H1 (cell line): ENCODE results near the gene SNX20. TPM values are rescaled to one million over a fixed set of nuclear protein-coding genes. Genes with fewer than 3 reads are reported as not detected.

Source experiments
- CTCF ChIA-PET: fragments of 300-600 bp; sonication (Branson Sonifier 250); formaldehyde crosslinking; loops from one replicate; lab custom pipeline; 2021; ENCODE audit not compliant: partially characterized antibody; lab: Charles Lee
- POLR2A ChIA-PET: fragments of 300-600 bp; sonication (Branson Sonifier 250); formaldehyde crosslinking; loops from one replicate; lab custom pipeline; 2021; ENCODE audit warnings: inconsistent platforms; ENCODE audit not compliant: partially characterized antibody; lab: Charles Lee
- DNase-seq, 2 experiments: peaks; one replicate each; pipeline versions ENCODE4 v3.0.0 to v3.0.0-alpha.2; 2010 to 2022; ENCODE audit warnings: low spot score in 2 of 2, low read depth in 1 of 2, mixed read lengths in 1 of 2
- FAIRE-seq: peaks from 2 replicates; lab custom pipeline; 2011; peaks lifted over from hg19 to GRCh38; lab: Jason Lieb, UNC
- H2AFZ ChIP-seq: 2 replicates; pipeline ENCODE4 v1.8.1; 2012; ENCODE audit warnings: low read length, inconsistent platforms
- H2AK5ac ChIP-seq: 2 replicates; pipeline ENCODE4 v1.6.1; 2013; ENCODE audit warnings: low read depth, low read length
- H2BK120ac ChIP-seq: replicated peaks from 2 replicates; pipeline ENCODE3; 2013; ENCODE audit warnings: low read depth, low read length, inconsistent platforms
- H2BK12ac ChIP-seq: 2 replicates; pipeline ENCODE4 v1.6.1; 2013; ENCODE audit warnings: low read depth, low read length
- H2BK15ac ChIP-seq: 2 replicates; pipeline ENCODE4 v1.6.1; 2013; ENCODE audit warnings: low read length
- H2BK20ac ChIP-seq: 2 replicates; pipeline ENCODE4 v1.6.1; 2013; ENCODE audit warnings: low read length
- H2BK5ac ChIP-seq: 2 replicates; pipeline ENCODE4 v1.6.1; 2013; ENCODE audit warnings: low read depth, low read length
- H3K14ac ChIP-seq: 2 replicates; pipeline ENCODE4 v1.6.1; 2013; ENCODE audit warnings: inconsistent platforms; ENCODE audit not compliant: insufficient read length
- H3K18ac ChIP-seq: 2 replicates; pipeline ENCODE4 v1.6.1; 2013; ENCODE audit warnings: low read length; ENCODE audit errors: extremely low read depth
- H3K23ac ChIP-seq: 2 replicates; pipeline ENCODE4 v1.6.1; 2013; ENCODE audit warnings: inconsistent platforms; ENCODE audit not compliant: insufficient read length
- H3K23me2 ChIP-seq: 2 replicates; pipeline ENCODE4 v1.6.1; 2013; ENCODE audit warnings: low read depth, low read length
- H3K27ac ChIP-seq: 2 replicates; pipeline ENCODE4 v1.6.1; 2011; ENCODE audit warnings: low read depth, low read length, inconsistent platforms
- H3K27me3 ChIP-seq, 4 experiments: replicated peaks in 1 of 4; 1 replicate in 1 of 4; 2 replicates in 3 of 4; pipeline versions ENCODE4 v1.6.1 to v1.8.1; 2011 to 2013; ENCODE audit warnings: low read length in 3 of 4, mild to moderate bottlenecking in 3 of 4, inconsistent platforms in 2 of 4, mixed read lengths in 2 of 4, moderate library complexity in 1 of 4; ENCODE audit not compliant: control insufficient read depth in 3 of 4, insufficient read depth in 3 of 4; ENCODE audit errors: extremely low read depth in 1 of 4
- H3K36me3 ChIP-seq, 4 experiments: 2 replicates each; pipeline versions ENCODE4 v1.6.1 to v1.8.1; 2011 to 2013; ENCODE audit warnings: mild to moderate bottlenecking in 4 of 4, low read length in 3 of 4, moderate library complexity in 2 of 4, control low read depth in 1 of 4, inconsistent platforms in 1 of 4; ENCODE audit not compliant: insufficient read depth in 4 of 4, control insufficient read depth in 2 of 4
- H3K4ac ChIP-seq: replicated peaks from 2 replicates; pipeline ENCODE3; 2013; ENCODE audit warnings: low read length, low read depth, mixed read lengths, inconsistent platforms; ENCODE audit not compliant: insufficient read length
- H3K4me1 ChIP-seq, 4 experiments: replicated peaks in 1 of 4; 1 replicate in 1 of 4; 2 replicates in 3 of 4; pipeline versions ENCODE4 v1.6.1 to v1.8.1; 2011 to 2013; ENCODE audit warnings: low read length in 3 of 4, inconsistent platforms in 2 of 4, mixed read lengths in 1 of 4; ENCODE audit not compliant: insufficient read depth in 4 of 4, control insufficient read depth in 3 of 4
- H3K4me2 ChIP-seq, 2 experiments: 2 replicates each; pipeline versions ENCODE4 v1.6.1 to v1.8.1; 2011 to 2013; ENCODE audit warnings: low read depth in 2 of 2, low read length in 2 of 2, control low read depth in 1 of 2, inconsistent platforms in 1 of 2, mild to moderate bottlenecking in 1 of 2; ENCODE audit not compliant: insufficient read depth in 1 of 2
- H3K4me3 ChIP-seq, 4 experiments: fragments of 200-600, 300-600 bp in 1 of 4; sonication (generic), shearing (Covaris generic), sonication (Bioruptor Twin) in 1 of 4; 2 replicates each; pipeline versions ENCODE4 v1.5.1 to v1.8.1; 2011 to 2016; ENCODE audit warnings: low read length in 4 of 4, low read depth in 3 of 4, control low read depth in 2 of 4, inconsistent platforms in 2 of 4, mild to moderate bottlenecking in 2 of 4, mixed read lengths in 1 of 4, moderate library complexity in 1 of 4; ENCODE audit not compliant: insufficient read depth in 2 of 4; ENCODE audit errors: extremely low read depth in 1 of 4
- H3K56ac ChIP-seq: replicated peaks from 2 replicates; pipeline ENCODE3; 2013; ENCODE audit warnings: low read depth, mild to moderate bottlenecking, mixed read lengths, low read length, inconsistent platforms; ENCODE audit not compliant: insufficient read length
- H3K79me1 ChIP-seq: 2 replicates; pipeline ENCODE4 v1.6.1; 2013; ENCODE audit warnings: low read depth, low read length, control low read depth
- H3K79me2 ChIP-seq, 2 experiments: 2 replicates each; pipeline versions ENCODE4 v1.6.1 to v1.8.1; 2012 to 2013; ENCODE audit warnings: low read length in 2 of 2, mild to moderate bottlenecking in 2 of 2, inconsistent platforms in 1 of 2; ENCODE audit not compliant: insufficient read depth in 2 of 2, control insufficient read depth in 1 of 2
- H3K9ac ChIP-seq, 4 experiments: replicated peaks in 1 of 4; 1 replicate in 1 of 4; 2 replicates in 3 of 4; pipeline versions ENCODE4 v1.6.1 to v1.8.1; 2011 to 2013; ENCODE audit warnings: low read depth in 3 of 4, low read length in 3 of 4, control low read depth in 2 of 4, mild to moderate bottlenecking in 2 of 4, moderate library complexity in 2 of 4, inconsistent platforms in 1 of 4; ENCODE audit errors: extremely low read depth in 1 of 4
- H3K9me3 ChIP-seq, 2 experiments: 2 replicates each; pipeline versions ENCODE4 v1.6.1 to v1.8.1; 2012 to 2013; ENCODE audit warnings: mild to moderate bottlenecking in 2 of 2, moderate library complexity in 2 of 2, control low read depth in 1 of 2, inconsistent platforms in 1 of 2, low read depth in 1 of 2, low read length in 1 of 2, mixed read lengths in 1 of 2; ENCODE audit not compliant: insufficient read depth in 2 of 2
- H4K20me1 ChIP-seq, 2 experiments: replicated peaks in 1 of 2; 2 replicates each; pipeline versions ENCODE3 to v1.8.1; 2011 to 2013; ENCODE audit warnings: inconsistent platforms in 2 of 2, low read length in 2 of 2, mild to moderate bottlenecking in 1 of 2; ENCODE audit not compliant: insufficient read depth in 2 of 2, control insufficient read depth in 1 of 2
- H4K5ac ChIP-seq: 2 replicates; pipeline ENCODE4 v1.6.1; 2013; ENCODE audit warnings: low read length, low read depth, mixed read lengths, inconsistent platforms; ENCODE audit not compliant: insufficient read length
- H4K8ac ChIP-seq: 2 replicates; pipeline ENCODE4 v1.8.0; 2013; ENCODE audit warnings: mild to moderate bottlenecking, moderate library complexity, low read length, inconsistent platforms; ENCODE audit not compliant: insufficient read depth; ENCODE audit errors: extremely low read depth
- H4K91ac ChIP-seq: replicated peaks from 2 replicates; pipeline ENCODE3; 2013; ENCODE audit warnings: low read length, mixed read lengths, inconsistent platforms; ENCODE audit not compliant: insufficient read length
- ASH2L ChIP-seq: fragments of 200-600, 300-600 bp; sonication (generic); IDR thresholded peaks from one replicate; pipeline ENCODE4 v1.7.1; 2017; ENCODE audit warnings: low read length
- BCL11A ChIP-seq, 2 experiments: IDR thresholded peaks; one replicate each; pipeline ENCODE4 v1.6.1; 2011; ENCODE audit warnings: low read depth in 2 of 2, low read length in 2 of 2, mild to moderate bottlenecking in 2 of 2
- BRCA1 ChIP-seq: IDR thresholded peaks from 2 replicates; pipeline ENCODE4 v1.6.1; 2012; ENCODE audit warnings: low read depth, low read length, improper control_type of control experiment
- CHD2 ChIP-seq: IDR thresholded peaks from 2 replicates; pipeline ENCODE4 v1.6.1; 2012; ENCODE audit warnings: low read length, improper control_type of control experiment
- NRF1 ChIP-seq: IDR thresholded peaks from 2 replicates; pipeline ENCODE4 v1.6.1; 2011; ENCODE audit warnings: mild to moderate bottlenecking, low read depth, low read length, improper control_type of control experiment
- POU5F1 ChIP-seq: IDR thresholded peaks from 2 replicates; pipeline ENCODE4 v1.6.1; 2011; ENCODE audit warnings: low read depth, mild to moderate bottlenecking, low read length, moderate library complexity
- SIN3A ChIP-seq, 2 experiments: IDR thresholded peaks in 1 of 2; conservative IDR thresholded peaks in 1 of 2; 2 replicates each; pipeline ENCODE4 v1.6.1; 2011 to 2012; ENCODE audit warnings: low read length in 2 of 2, improper control_type of control experiment in 1 of 2, low read depth in 1 of 2, mild to moderate bottlenecking in 1 of 2
- SIX5 ChIP-seq: IDR thresholded peaks from 2 replicates; pipeline ENCODE4 v1.6.1; 2011; ENCODE audit warnings: mild to moderate bottlenecking, low read depth, low read length
- TAF1 ChIP-seq: IDR thresholded peaks from 2 replicates; pipeline ENCODE4 v1.6.1; 2011; ENCODE audit warnings: mild to moderate bottlenecking, low read depth, low read length
- YY1 ChIP-seq: IDR thresholded peaks from 2 replicates; pipeline ENCODE4 v1.6.1; 2011; ENCODE audit warnings: low read depth, mild to moderate bottlenecking, low read length
- WGBS, 2 experiments: shearing (Covaris generic) in 1 of 2; methylation state at CpG; one replicate each; pipeline versions ENCODE4 v1.1.6 to v1.1.7; 2013 to 2015; ENCODE audit warnings: low lambda C conversion rate in 2 of 2, mixed read lengths in 2 of 2, inconsistent platforms in 1 of 2, low coverage in 1 of 2, missing lambda C conversion rate in 1 of 2; ENCODE audit not compliant: insufficient replicate concordance in 2 of 2, insufficient coverage in 1 of 2, insufficient read length in 1 of 2; ENCODE audit errors: extremely low coverage in 1 of 2, missing lambda C conversion rate in 1 of 2; 5-methylcytosine and 5-hydroxymethylcytosine counted together
- polyA plus RNA-seq, 7 experiments: library from polyadenylated mRNA; depleted of rRNA in 3 of 7; stranded (reverse) in 5 of 7; unstranded in 2 of 7; fragments of >200 nt in 5 of 7; fragments of 200-250 nt in 2 of 7; gene quantifications; 1 replicate in 5 of 7; 2 replicates in 1 of 7; 4 replicates in 1 of 7; pipeline versions ENCODE4 v1.2.1 to v1.2.3, GENCODE V29; 2011 to 2013; ENCODE audit warnings: missing spikeins in 2 of 7, mixed read lengths in 2 of 7
- total RNA-seq: library from RNA; stranded (reverse); fragmentation: NEBNext Ultra II Directional; extraction: Animal tissue kit (Norgen Biotek cat#: 25700); gene quantifications from 2 replicates; pipeline ENCODE4 v1.2.1, GENCODE V29; 2021
- TF ChIP-seq, protein P1 (sequence below): IDR thresholded peaks from 2 replicates; pipeline ENCODE4 v1.6.1; 2012; ENCODE audit warnings: low read length, inconsistent platforms

Gene SNX20
- total and polyA plus RNA-seq, 2 of the 8 experiments (the other 6 are each of a cell fraction or from before 2014, with no cell fraction given): not detected

GRCh38 chr16:50631985-50632576, 49.0 kb downstream of the SNX20 start:
- no peak overlapping the region for H3K18ac ChIP-seq
- CTCF ChIA-PET: no interaction called here
- 91% methylated on average over 22 of the region's 22 CpGs; no CpG with 5 or more reads in 1 of the 2 experiments for WGBS, 2 experiments

More at GRCh38 chr16:50631985-50632576, 49.0 kb downstream of the SNX20 start:
- no peak overlapping the region for H2BK12ac ChIP-seq
- no peak overlapping the region for H2BK15ac ChIP-seq
- H2AFZ ChIP-seq: no peak overlapping the region
- H3K79me2 ChIP-seq: no peaks in the 10 kb centered on the region
- no peak overlapping the region for H3K4ac ChIP-seq
- no peaks in the 10 kb centered on the region for H3K27me3 ChIP-seq
- no peak overlapping the region for H4K5ac ChIP-seq
- TF ChIP-seq BRCA1: no peak
- TF ChIP-seq, protein P1, sequence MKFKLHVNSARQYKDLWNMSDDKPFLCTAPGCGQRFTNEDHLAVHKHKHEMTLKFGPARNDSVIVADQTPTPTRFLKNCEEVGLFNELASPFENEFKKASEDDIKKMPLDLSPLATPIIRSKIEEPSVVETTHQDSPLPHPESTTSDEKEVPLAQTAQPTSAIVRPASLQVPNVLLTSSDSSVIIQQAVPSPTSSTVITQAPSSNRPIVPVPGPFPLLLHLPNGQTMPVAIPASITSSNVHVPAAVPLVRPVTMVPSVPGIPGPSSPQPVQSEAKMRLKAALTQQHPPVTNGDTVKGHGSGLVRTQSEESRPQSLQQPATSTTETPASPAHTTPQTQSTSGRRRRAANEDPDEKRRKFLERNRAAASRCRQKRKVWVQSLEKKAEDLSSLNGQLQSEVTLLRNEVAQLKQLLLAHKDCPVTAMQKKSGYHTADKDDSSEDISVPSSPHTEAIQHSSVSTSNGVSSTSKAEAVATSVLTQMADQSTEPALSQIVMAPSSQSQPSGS: no peak
- TF ChIP-seq SIN3A (conservative IDR thresholded peaks at IDR 0.05 in 1 of 2, IDR thresholded peaks at IDR 0.05 in 1 of 2; ENCODE audit: low read depth in 1 of 2, low read length in 2 of 2): no peak
- TF ChIP-seq CHD2: no peak
- TF ChIP-seq NRF1: no peak
- no peak for TF ChIP-seq ASH2L
- no peak for TF ChIP-seq POU5F1
- TF ChIP-seq TAF1: no peak
- no peak for TF ChIP-seq BCL11A (IDR thresholded peaks at IDR 0.05; ENCODE audit: low read depth in 2 of 2, low read length in 2 of 2)
- TF ChIP-seq YY1: no peak
- no peak for TF ChIP-seq SIX5
- no peaks in the 10 kb centered on the region for H3K23me2 ChIP-seq
- no peak overlapping the region for H3K27ac ChIP-seq
- H3K4me2 ChIP-seq: no peak overlapping the region
- H3K4me1 ChIP-seq: no peaks in the 10 kb centered on the region
- POLR2A ChIA-PET: no interaction called here
- no peak overlapping the region for H3K23ac ChIP-seq
- no peak overlapping the region for H3K14ac ChIP-seq
- H3K9me3 ChIP-seq: no peaks in the 10 kb centered on the region
- H3K56ac ChIP-seq: no peak overlapping the region
- H2BK20ac ChIP-seq: no peak overlapping the region
- H4K91ac ChIP-seq: no peak overlapping the region
- H3K9ac ChIP-seq: no peak overlapping the region
- no peaks in the 10 kb centered on the region for H3K36me3 ChIP-seq
- H3K79me1 ChIP-seq: no peaks in the 10 kb centered on the region
- no peak overlapping the region for H3K4me3 ChIP-seq
- H4K8ac ChIP-seq: no peak overlapping the region
- H4K20me1 ChIP-seq: no peaks in the 10 kb centered on the region
- H2AK5ac ChIP-seq: no peak overlapping the region
- H2BK5ac ChIP-seq: no peak overlapping the region
- DNase-seq (no peak), FAIRE-seq (no peak)
- H2BK120ac ChIP-seq: no peak overlapping the region
